Bone marrow (tissue), 2 donors: Measurements from ENCODE around the gene CPEB3.
"Not testable (repeated sequence)": the region's sequence is repeated elsewhere in the genome, so short reads cannot be mapped to it uniquely, and the experiment has no call there.

Source experiments
- DNase-seq, 2 donors: peaks; one replicate each; lab custom pipeline; 2025; lab: John Stamatoyannopoulos, UW

The CPEB3 gene

GRCh38 chr10:92142949-92143348, 147.9 kb downstream of the CPEB3 start:
- no peak for DNase-seq

DNA sequence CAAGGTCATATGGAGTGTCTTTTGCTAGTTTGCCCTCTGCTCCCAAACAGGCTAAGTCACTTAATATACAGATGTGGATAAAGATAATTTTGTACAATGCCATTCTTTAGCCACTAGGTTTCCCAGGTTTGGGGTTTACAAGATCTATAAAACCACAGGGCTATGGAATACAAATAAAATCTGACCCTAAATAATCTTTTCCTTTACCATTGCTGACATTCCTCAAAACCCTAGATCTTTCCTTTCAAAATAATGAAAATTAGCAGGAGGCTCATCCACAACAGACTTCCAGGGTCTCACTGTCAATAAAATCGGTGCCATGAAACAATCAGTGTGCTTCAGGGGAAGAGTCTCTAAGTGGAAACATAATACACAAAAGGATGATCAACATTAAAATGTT, 148.4 kb downstream of the CPEB3 start:
- no peak for DNase-seq

GRCh38 chr10:92141147-92141546, 149.7 kb downstream of the CPEB3 start:
- not testable (repeated sequence) for DNase-seq

- DNase-seq: not testable (repeated sequence)
These were observed 156.8 kb downstream of the CPEB3 start for GRCh38 chr10:92134049-92134448.

- DNase-seq: no peak
These were observed 159.5 kb downstream of the CPEB3 start for GRCh38 chr10:92131275-92131820.

DNA sequence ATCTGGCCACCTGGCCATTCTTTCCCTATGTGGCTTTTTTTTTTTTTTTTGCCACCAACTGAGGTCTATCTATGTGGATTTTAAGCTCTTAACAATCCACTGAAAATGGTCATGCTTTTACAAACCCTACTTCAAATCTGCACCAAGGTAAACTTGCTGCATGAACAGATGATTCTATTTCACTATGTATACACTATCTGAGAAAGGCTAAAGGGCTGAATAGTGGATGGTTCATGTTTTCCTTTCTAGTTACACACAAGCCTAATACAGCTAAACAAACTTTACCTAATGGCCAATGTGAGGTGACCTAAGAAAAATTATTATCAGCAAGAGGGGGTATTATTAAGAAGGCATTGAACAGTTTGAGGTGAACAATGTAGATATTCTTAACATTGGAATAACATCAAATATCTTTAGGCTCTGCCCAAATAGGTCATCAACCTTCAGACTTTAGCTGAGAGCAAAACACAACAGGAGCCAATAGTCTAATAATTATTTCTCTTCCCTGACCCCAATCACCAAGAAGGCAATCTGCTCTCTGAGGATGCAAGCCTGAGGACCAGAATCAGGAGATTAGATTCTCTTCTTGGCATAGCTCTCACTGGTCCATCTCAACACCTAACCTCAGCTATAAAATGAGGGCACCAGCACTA, 160.1 kb downstream of the CPEB3 start:
- no peak for DNase-seq

DNA sequence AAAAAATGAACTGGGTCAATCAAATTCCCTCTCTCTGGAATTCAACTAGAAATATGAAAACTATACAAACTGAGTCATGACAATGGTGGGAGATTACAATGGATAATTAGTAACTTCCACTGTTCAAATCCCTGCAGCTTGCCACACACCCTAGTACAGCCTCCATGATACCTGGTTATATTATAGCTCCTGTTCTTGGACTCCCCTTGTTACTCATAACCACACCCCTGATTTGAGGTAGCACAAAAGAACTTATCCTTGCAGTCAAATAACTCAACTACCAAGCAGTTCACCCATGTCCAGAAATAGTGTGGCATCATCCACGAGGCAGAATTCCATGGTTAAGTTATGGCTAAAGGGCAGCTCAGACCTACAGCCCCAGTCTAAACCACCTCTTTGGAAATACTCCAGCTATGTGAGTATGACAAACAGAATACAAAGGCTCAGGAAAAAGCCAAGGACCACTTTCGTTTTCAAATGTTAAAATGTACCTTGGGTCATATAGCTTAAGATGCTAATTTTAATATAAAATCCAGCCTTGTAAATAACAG, 164.7 kb downstream of the CPEB3 start:
- no peak for DNase-seq

DNA sequence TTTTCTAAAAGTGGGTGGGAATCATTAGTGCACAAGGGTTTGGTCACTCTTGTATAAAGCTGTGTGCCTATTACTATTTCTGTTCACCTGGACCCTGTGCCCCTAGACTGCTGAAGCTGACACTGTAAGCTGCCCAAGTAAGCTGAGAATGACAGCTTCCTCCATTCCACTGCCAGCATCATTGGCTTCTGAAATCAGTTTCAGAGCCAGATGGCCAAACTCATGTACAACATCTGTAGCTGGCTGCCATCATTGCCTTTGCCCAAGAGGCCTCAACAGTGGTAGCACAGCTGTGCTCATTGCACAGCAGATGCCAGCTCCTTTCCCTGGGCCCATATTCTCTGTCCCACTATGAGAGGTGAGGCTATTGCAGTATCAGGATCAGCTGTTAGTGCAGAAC, 165.7 kb downstream of the CPEB3 start:
- DNase-seq: no peak

GRCh38 chr10:92124616-92125143, 166.2 kb downstream of the CPEB3 start:
- no peak for DNase-seq

DNA sequence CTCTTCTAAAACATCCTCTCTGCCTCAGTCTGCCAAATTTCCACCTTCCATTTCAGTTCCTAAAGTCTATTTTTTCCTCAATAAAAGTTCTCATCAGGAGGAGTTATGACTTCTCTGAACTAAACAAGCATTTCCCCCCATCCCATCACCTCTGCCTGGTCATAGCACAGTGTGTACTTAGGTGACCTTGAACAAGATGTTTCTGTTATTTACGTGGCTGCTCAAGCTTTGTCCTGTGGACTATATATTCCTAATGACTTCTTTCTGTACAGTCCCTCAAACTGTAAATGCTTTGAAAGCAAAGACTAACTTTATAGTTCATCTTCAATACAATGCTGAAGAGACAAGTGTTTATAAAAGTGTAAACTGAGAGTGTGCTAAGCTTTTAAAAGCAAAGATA, 166.9 kb downstream of the CPEB3 start:
- DNase-seq: no peak

GRCh38 chr10:92122941-92123450, 167.9 kb downstream of the CPEB3 start:
- no peak for DNase-seq

- no peak for DNase-seq
These were observed 169.0 kb downstream of the CPEB3 start for GRCh38 chr10:92121686-92122492.

DNA sequence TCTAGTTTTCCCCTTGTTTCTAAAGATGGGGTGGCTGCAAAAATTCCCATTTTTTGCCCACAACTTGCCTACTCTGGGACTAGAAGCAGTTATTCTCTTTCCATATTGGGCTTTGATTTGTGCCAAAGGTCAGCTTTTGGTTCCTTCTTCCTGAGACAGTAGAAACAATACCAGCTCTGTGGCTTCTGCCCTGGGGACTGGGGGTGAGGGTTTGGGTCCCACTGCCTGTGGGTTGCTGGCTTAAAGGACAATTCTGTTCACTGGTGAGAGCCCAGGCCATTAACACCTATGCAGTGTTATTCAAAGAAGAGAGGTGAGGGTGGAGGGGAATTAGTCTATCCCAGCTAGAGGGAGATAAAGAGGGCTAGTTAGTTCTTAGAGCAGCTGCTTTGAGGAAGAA, 171.5 kb downstream of the CPEB3 start:
- DNase-seq: no peak

DNA sequence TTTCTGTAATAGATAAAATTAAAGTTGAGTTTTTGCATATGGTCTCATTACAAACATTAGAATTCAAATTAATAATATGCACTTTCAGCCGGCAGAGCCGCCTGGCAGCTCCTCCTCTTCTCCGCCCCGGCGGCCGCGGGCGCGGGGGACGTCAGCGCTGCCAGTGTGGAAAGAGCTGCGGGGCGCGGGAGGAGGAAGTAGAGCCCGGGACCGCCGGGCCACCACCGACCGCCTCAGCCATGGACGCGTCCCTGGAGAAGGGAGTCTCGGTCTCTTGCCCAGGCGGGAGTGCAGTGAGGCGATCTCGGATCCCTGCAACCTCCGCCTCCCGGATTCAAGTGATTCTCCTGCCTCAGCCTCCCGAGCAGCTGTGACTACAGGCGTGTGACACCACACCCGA, 176.0 kb downstream of the CPEB3 start:
- DNase-seq: not testable (repeated sequence)

DNA sequence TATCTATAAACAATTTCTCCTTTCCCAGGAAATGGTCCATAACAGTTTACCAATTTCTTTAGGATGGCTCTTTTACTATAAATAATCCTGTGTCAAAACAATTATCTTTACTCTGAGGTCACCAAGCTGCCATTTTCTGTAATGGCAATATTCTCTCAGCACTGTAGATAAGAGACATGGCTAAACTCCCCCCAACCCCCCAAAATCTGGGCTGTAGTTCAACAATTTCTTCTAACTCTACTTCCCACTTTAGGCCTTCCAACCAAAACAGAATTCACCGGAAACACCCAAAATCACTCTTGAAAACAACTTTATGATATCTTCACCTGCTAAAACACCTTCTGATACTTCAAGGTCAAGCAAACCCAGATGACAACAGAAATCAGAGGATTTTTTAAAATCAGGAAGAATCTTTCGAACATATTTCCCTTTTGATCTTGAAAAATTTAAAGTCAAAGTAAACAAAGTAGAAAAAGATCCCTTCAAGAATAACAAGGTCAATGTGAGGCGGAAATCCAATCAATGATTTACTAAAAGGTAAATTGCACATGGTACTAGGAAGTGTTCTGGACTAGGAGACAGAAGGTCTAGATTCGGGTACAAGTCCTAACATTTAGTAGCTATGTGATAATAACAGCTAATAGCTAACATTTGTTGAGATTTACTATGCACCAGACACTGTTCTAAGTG, 176.8 kb downstream of the CPEB3 start:
- no peak for DNase-seq

DNA sequence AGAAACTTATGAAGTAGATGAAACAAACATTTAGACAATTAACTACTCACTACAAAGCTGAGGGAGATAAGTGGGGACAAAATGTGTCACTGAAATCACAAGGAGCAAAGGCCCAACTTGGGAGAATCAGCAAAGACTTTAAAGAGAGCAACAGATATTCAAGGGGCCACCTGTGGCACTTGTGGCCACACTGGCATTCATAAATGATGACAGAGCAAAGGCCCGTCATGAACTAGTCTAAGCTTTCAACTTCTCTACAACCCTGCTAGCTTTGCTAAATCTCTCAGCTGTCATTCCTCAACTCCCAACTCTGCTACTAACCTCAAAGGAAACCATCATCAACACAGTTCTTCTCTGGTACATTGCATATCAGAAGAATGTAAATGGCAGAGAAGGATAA, 178.4 kb downstream of the CPEB3 start:
- DNase-seq: no peak

DNA sequence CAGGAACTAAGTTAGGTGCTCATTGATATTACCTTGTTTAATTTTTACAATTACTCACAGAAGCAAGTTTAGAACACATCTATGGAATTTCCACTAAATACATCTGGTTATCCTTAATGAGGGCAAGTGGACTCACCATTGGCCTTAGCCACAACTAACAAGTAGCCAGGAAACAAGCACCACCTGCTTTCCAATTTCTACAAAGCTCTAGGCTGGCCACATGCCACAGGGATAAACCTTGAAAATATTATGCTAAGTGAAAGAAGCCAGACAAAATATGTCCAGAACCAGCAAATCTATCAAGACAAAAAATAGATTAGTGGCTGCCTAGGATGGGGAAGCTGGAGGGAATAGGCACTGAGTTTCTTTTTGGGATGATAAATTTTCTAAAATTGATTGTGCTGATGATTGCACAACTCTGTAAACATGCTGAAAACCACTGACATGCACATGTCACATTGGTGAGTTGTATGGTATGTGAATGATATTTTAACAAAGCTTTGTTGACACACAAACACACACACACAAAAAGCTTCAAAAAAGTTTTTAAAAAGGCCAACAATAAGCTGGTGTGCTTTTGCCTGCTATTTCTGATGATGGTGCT, 179.4 kb downstream of the CPEB3 start:
- no peak for DNase-seq

GRCh38 chr10:92110039-92110794, 180.7 kb downstream of the CPEB3 start:
- DNase-seq: no peak

DNA sequence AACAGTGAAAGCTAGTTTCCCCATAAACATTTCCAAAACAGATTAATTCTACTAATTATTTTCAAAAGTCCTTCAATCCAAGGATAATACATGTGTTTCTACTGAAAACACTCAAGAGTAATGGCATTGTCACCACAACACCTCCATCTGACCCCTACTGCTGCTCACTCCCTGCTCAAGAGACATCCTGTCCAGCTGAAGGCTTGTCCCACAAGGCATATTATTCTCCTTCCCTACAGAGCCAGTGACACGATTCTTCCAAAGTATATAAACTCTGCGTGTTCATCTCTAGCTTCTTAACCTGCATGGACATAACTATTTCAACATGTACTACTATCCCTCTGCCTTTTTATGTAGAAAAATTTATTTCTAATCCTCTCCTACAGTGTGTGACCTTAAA, 182.1 kb downstream of the CPEB3 start:
- DNase-seq: no peak

- DNase-seq: no peak
These were observed 182.8 kb downstream of the CPEB3 start for GRCh38 chr10:92108120-92108519.
